NOMO-1 treated with DMSO at 0.1 percent for 48 hours (cell line): ENCODE measurements around the gene SLC27A3.
"Not testable (repeated sequence)": the region's sequence is repeated elsewhere in the genome, so short reads cannot be mapped to it uniquely, and the experiment has no call there.

Experiments used
- DNase-seq: peaks from one replicate; lab custom pipeline; 2025; ENCODE audit not compliant: unreplicated experiment; lab: John Stamatoyannopoulos, UW

SLC27A3 gene

GRCh38 chr1:153760440-153760839 is 14.8 kb upstream of the SLC27A3 start:
- no peak for DNase-seq

- DNase-seq, result no peak
Observed at GRCh38 chr1:153763365-153764225, 11.6 kb upstream of the SLC27A3 start.

GRCh38 chr1:153764310-153764709 is 10.9 kb upstream of the SLC27A3 start:
- no peak for DNase-seq

GRCh38 chr1:153766663-153767062 is 8.5 kb upstream of the SLC27A3 start:
- not testable (repeated sequence) for DNase-seq

GRCh38 chr1:153767519-153767918 is 7.7 kb upstream of the SLC27A3 start:
- no peak for DNase-seq

GRCh38 chr1:153768316-153769181 is 6.7 kb upstream of the SLC27A3 start:
- DNase-seq, result no peak

GRCh38 chr1:153769221-153769620 is 6.0 kb upstream of the SLC27A3 start:
- no peak for DNase-seq

- no peak for DNase-seq
Observed at GRCh38 chr1:153770797-153771196, 4.4 kb upstream of the SLC27A3 start.

GRCh38 chr1:153771261-153771660 is 3.9 kb upstream of the SLC27A3 start:
- DNase-seq, result no peak

- DNase-seq, result no peak
Observed at GRCh38 chr1:153771841-153772593, 3.2 kb upstream of the SLC27A3 start.

GRCh38 chr1:153773096-153773921 is 1.9 kb upstream of the SLC27A3 start:
- DNase-seq, result no peak

GRCh38 chr1:153774026-153774595 is 1.1 kb upstream of the SLC27A3 start:
- DNase-seq, result no peak

GRCh38 chr1:153775458-153776327 is 486 bp downstream of the SLC27A3 start:
- peak; percentile 65 for DNase-seq

- DNase-seq, result no peak
Observed at GRCh38 chr1:153776352-153776751, 1.1 kb downstream of the SLC27A3 start.

GRCh38 chr1:153776845-153777370 is 1.7 kb downstream of the SLC27A3 start:
- no peak for DNase-seq

- DNase-seq, result no peak
Observed at GRCh38 chr1:153777648-153778047, 2.4 kb downstream of the SLC27A3 start.

GRCh38 chr1:153778051-153778823 is 3.0 kb downstream of the SLC27A3 start:
- no peak for DNase-seq
